Measurements from ENCODE around the gene DNAJC16.

DNAJC16 gene

DNA sequence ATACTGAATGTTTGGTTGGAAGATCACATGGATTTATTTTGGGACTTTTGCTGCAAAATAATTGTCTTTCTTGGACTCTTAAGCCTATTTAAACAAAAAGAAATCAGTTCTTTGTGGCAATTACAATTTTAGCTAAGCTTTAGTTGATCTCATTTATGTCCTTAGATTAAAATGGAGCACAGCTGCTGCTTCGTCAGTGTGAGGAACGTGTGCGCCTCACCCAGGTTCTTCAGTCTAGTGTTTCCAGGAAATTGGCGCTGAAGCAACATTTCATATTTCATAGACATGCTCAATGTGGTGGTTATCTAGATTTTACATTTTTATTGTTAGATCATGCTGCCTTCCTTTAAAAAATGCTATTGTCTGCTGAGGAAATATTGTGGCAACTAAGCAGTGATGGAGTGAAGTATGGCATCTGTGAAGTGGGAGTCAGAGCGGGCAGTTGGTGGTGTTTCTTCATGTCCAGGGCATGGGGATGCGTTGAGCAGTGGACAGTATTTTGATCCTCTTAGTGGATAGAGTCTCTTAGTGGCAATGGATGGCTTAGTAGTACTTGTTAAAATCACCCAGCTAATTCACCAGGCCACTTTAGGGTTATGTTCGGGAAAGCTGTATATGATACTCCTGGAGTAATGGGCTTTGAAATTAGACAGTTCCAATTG lies 96.2 kb downstream of the DNAJC16 start:
- no peak for DNase-seq

- DNase-seq, result no peak
Measured at GRCh38 chr1:15623435-15623834, 96.8 kb downstream of the DNAJC16 start.

GRCh38 chr1:15624133-15624714 lies 97.6 kb downstream of the DNAJC16 start:
- no peak for DNase-seq

DNA sequence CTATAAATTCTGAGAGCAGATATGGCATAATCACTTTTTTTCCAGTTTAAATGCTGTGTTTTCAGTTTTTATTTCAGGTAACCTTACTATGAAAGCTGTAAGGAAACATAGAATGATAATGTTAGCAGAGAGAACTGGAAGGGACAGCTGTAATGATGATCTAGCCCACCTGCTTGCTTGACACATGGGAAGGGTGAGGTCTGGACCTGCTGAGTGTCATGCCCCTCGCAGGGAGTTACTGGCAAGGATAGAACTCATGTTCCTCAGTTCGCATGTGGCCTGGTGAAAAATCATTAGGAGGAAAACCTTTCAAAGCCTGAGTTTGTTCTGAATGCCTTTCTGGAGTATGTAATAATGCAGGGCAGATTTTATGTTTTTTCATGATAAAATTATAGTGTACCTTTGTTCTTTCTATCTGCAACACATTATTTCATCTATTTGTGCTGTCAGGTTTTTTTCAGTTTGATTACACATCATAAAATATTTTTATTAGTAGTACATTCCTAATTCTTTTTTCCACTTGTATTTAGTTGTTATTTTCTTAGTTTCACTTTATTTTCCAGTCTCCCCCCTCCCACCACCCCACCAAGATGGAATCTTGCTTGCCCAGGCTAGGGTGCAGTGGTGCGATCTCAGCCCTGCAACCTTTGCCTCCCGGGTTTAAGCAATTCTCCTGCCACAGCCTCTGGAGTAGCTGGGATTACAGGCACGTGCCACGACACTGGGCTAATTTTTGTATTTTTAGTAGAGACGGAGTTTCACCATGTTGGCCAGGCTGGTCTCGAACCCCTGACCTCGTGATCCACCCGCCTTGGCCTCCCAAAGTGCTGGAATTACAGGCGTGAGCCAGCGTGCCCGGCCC lies 98.6 kb downstream of the DNAJC16 start:
- no peak for DNase-seq
